Panc1 (cell line): ENCODE data around the gene MACF1.

Source experiments
- POLR2AphosphoS5 ChIP-seq: IDR thresholded peaks from 2 replicates; pipeline ENCODE4 v1.6.1; 2012; ENCODE audit warnings: mild to moderate bottlenecking, low read depth, low read length, moderate library complexity
- REST ChIP-seq, 2 experiments: IDR thresholded peaks; 2 replicates each; pipeline ENCODE4 v1.6.1; 2011 to 2012; ENCODE audit warnings: low read depth in 2 of 2, control low read depth in 1 of 2, low read length in 1 of 2, mild to moderate bottlenecking in 1 of 2, moderate library complexity in 1 of 2; ENCODE audit not compliant: insufficient read depth in 1 of 2
- TF ChIP-seq, protein P1 (sequence below): fragments of 450-650 bp; IDR thresholded peaks from 2 replicates; pipeline ENCODE4 v1.5.1; 2017; ENCODE audit warnings: mild to moderate bottlenecking

- TF ChIP-seq, protein P1, sequence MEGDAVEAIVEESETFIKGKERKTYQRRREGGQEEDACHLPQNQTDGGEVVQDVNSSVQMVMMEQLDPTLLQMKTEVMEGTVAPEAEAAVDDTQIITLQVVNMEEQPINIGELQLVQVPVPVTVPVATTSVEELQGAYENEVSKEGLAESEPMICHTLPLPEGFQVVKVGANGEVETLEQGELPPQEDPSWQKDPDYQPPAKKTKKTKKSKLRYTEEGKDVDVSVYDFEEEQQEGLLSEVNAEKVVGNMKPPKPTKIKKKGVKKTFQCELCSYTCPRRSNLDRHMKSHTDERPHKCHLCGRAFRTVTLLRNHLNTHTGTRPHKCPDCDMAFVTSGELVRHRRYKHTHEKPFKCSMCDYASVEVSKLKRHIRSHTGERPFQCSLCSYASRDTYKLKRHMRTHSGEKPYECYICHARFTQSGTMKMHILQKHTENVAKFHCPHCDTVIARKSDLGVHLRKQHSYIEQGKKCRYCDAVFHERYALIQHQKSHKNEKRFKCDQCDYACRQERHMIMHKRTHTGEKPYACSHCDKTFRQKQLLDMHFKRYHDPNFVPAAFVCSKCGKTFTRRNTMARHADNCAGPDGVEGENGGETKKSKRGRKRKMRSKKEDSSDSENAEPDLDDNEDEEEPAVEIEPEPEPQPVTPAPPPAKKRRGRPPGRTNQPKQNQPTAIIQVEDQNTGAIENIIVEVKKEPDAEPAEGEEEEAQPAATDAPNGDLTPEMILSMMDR: no peak
- TF ChIP-seq POLR2AphosphoS5 (no peak), REST (IDR thresholded peaks at IDR 0.05; ENCODE audit: insufficient read depth in 1 of 2, low read depth in 2 of 2, low read length in 1 of 2) (no peak)
Observed at GRCh38 chr1:39352881-39353280, 148.4 kb downstream of the MACF1 start.
